A549 (cell line): ENCODE measurements around the gene CERK. TPM values are rescaled to one million over a fixed set of nuclear protein-coding genes. Genes with fewer than 3 reads are reported as not detected.

Source experiments
- ATAC-seq, 2 experiments: fragments of 200-7000 bp in 1 of 2; fragments of >200 bp in 1 of 2; cut with Nextera tagmentation in 1 of 2; cut with Tn5 transposase in 1 of 2; 3 replicates each; pipeline versions ENCODE4 v1.8.0 to v1.9.1; 2018 to 2020; ENCODE audit warnings: mild to moderate bottlenecking in 1 of 2, moderate library complexity in 1 of 2
- CTCF ChIA-PET: fragments of 300-600 bp; sonication (Branson Sonifier 250); formaldehyde crosslinking; extraction: SDS; loops from one replicate; lab custom pipeline; 2021; ENCODE audit warnings: antibody characterized with exemption, inconsistent platforms; lab: Yijun Ruan, JAX
- POLR2A ChIA-PET: fragments of 350-600 bp; formaldehyde crosslinking; extraction: SDS; loops from one replicate; lab custom pipeline; 2021; ENCODE audit warnings: antibody characterized with exemption, inconsistent platforms; lab: Yijun Ruan, JAX
- DNase-seq, 2 experiments: peaks; one replicate each; pipeline versions ENCODE4 v3.0.0 to v3.0.0-alpha.2; 2011 to 2016; ENCODE audit warnings: low read depth in 1 of 2, low spot score in 1 of 2
- FAIRE-seq: peaks from 2 replicates; lab custom pipeline; 2011; peaks lifted over from hg19 to GRCh38; lab: Jason Lieb, UNC
- H3K27ac ChIP-seq, 2 experiments: fragments of >200 bp; sonication (Bioruptor Twin); formaldehyde crosslinking; 3 replicates each; pipeline ENCODE4 v1.5.1; 2016 to 2017
- H3K4me1 ChIP-seq: fragments of >200 bp; sonication (Bioruptor Twin); formaldehyde crosslinking; 3 replicates; pipeline ENCODE4 v1.6.1; 2016
- H3K4me2 ChIP-seq: fragments of >200 bp; sonication (Bioruptor Twin); formaldehyde crosslinking; 3 replicates; pipeline ENCODE4 v1.6.1; 2016
- H3K4me3 ChIP-seq: fragments of >200 bp; sonication (Bioruptor Twin); formaldehyde crosslinking; 3 replicates; pipeline ENCODE4 v1.5.1; 2016
- H3K9me3 ChIP-seq: fragments of >200 bp; sonication (Bioruptor Twin); formaldehyde crosslinking; 3 replicates; pipeline ENCODE4 v1.6.1; 2016
- BCL3 ChIP-seq: fragments of >200 bp; sonication (Bioruptor Twin); formaldehyde crosslinking; IDR thresholded peaks from 3 replicates; pipeline ENCODE4 v1.6.1; 2016
- BHLHE40 ChIP-seq: IDR thresholded peaks from 2 replicates; pipeline ENCODE4 v1.6.1; 2012; ENCODE audit warnings: low read depth, low read length, inconsistent platforms
- CBX2 ChIP-seq: fragments of 200-600 bp; sonication (generic); IDR thresholded peaks from 2 replicates; pipeline ENCODE4 v1.6.1; 2016; ENCODE audit warnings: low read depth, mild to moderate bottlenecking, borderline replicate concordance
- CBX8 ChIP-seq: fragments of 200-600 bp; sonication (generic); IDR thresholded peaks from 2 replicates; pipeline ENCODE4 v1.6.1; 2016
- CEBPB ChIP-seq, 2 experiments: fragments of >200 bp in 1 of 2; sonication (Bioruptor Twin) in 1 of 2; formaldehyde crosslinking in 1 of 2; IDR thresholded peaks; 2 replicates each; pipeline ENCODE4 v1.6.1; 2012 to 2016
- CHD2 ChIP-seq: fragments of 150-350 bp; IDR thresholded peaks from 2 replicates; pipeline ENCODE4 v1.6.1; 2014; ENCODE audit warnings: low read length; ENCODE audit not compliant: partially characterized antibody
- CHD4 ChIP-seq: fragments of 200-600 bp; sonication (generic); IDR thresholded peaks from 2 replicates; pipeline ENCODE4 v1.6.1; 2016; ENCODE audit warnings: antibody characterized with exemption, mild to moderate bottlenecking, borderline replicate concordance
- EHMT2 ChIP-seq: fragments of 200-600 bp; sonication (generic); IDR thresholded peaks from 2 replicates; pipeline ENCODE4 v1.6.1; 2016; ENCODE audit warnings: antibody characterized with exemption, low read depth, mild to moderate bottlenecking, moderate library complexity
- EP300 ChIP-seq, 2 experiments: fragments of >200 bp; sonication (Bioruptor Twin); formaldehyde crosslinking; IDR thresholded peaks; 2 replicates in 1 of 2; 3 replicates in 1 of 2; pipeline ENCODE4 v1.6.1; 2016 to 2017
- ESRRA ChIP-seq: fragments of 150-350 bp; IDR thresholded peaks from 2 replicates; pipeline ENCODE4 v1.6.1; 2014; ENCODE audit warnings: mild to moderate bottlenecking, low read length, borderline replicate concordance
- FOSB ChIP-seq: fragments of 250-450 bp; sonication (Bioruptor Pico); IDR thresholded peaks from 2 replicates; pipeline ENCODE4 v1.5.0; 2020; ENCODE audit warnings: mild to moderate bottlenecking, moderate library complexity
- GATA3 ChIP-seq: IDR thresholded peaks from 2 replicates; pipeline ENCODE4 v1.6.1; 2012; ENCODE audit warnings: borderline replicate concordance
- HDAC2 ChIP-seq: fragments of 200-600 bp; sonication (generic); IDR thresholded peaks from 2 replicates; pipeline ENCODE4 v1.6.1; 2016
- HEYL ChIP-seq: fragments of 250-450 bp; sonication (Bioruptor Pico); IDR thresholded peaks from 2 replicates; pipeline ENCODE4 v1.8.0; 2021; ENCODE audit warnings: mild to moderate bottlenecking, moderate library complexity
- HOXA7 ChIP-seq: fragments of 250-450 bp; sonication (Bioruptor Pico); IDR thresholded peaks from 2 replicates; pipeline ENCODE4 v1.5.0; 2020; ENCODE audit warnings: mild to moderate bottlenecking, moderate library complexity
- HOXB13 ChIP-seq: fragments of 250-450 bp; sonication (Bioruptor Pico); IDR thresholded peaks from 2 replicates; pipeline ENCODE4 v1.5.0; 2020; ENCODE audit warnings: low read depth, mild to moderate bottlenecking, moderate library complexity
- HOXB5 ChIP-seq: fragments of 250-450 bp; sonication (Bioruptor Pico); IDR thresholded peaks from 2 replicates; pipeline ENCODE4 v1.5.0; 2020; ENCODE audit warnings: mild to moderate bottlenecking, moderate library complexity
- JUN ChIP-seq, 2 experiments: fragments of >200 bp; sonication (Bioruptor Twin); formaldehyde crosslinking; IDR thresholded peaks; 2 replicates in 1 of 2; 3 replicates in 1 of 2; pipeline ENCODE4 v1.6.1; 2016 to 2017
- MAZ ChIP-seq: fragments of 150-350 bp; IDR thresholded peaks from 2 replicates; pipeline ENCODE4 v1.6.1; 2014; ENCODE audit warnings: antibody characterized with exemption, low read depth, low read length, borderline replicate concordance
- MYC ChIP-seq: IDR thresholded peaks from 2 replicates; pipeline ENCODE4 v1.6.1; 2012; ENCODE audit warnings: mild to moderate bottlenecking, inconsistent platforms, low read length, improper control_type of control experiment, borderline replicate concordance
- NR3C1 ChIP-seq: fragments of >200 bp; sonication (Bioruptor Twin); formaldehyde crosslinking; IDR thresholded peaks from 3 replicates; pipeline ENCODE4 v1.6.1; 2017
- POLR2AphosphoS2 ChIP-seq: conservative IDR thresholded peaks from 2 replicates; pipeline ENCODE4 v1.6.1; 2012; ENCODE audit warnings: low read length, improper control_type of control experiment, inconsistent platforms
- SMC3 ChIP-seq: fragments of >200 bp; sonication (Bioruptor Twin); formaldehyde crosslinking; IDR thresholded peaks from 3 replicates; pipeline ENCODE4 v1.6.1; 2018; ENCODE audit warnings: inconsistent platforms
- TP53 ChIP-seq: fragments of 250-450 bp; sonication (Bioruptor Pico); IDR thresholded peaks from 2 replicates; pipeline ENCODE4 v1.5.0; 2021; ENCODE audit warnings: mild to moderate bottlenecking, moderate library complexity
- ZC3H11A ChIP-seq: fragments of 450-650 bp; IDR thresholded peaks from 2 replicates; pipeline ENCODE4 v1.6.1; 2014; ENCODE audit warnings: antibody characterized with exemption, mild to moderate bottlenecking
- ZFP36 ChIP-seq: fragments of 450-650 bp; IDR thresholded peaks from 2 replicates; pipeline ENCODE4 v1.6.1; 2014; ENCODE audit warnings: borderline replicate concordance; ENCODE audit not compliant: partially characterized antibody
- ZSCAN20 ChIP-seq: fragments of 250-450 bp; sonication (Bioruptor Pico); IDR thresholded peaks from 2 replicates; pipeline ENCODE4 v1.8.0; 2022; ENCODE audit warnings: mild to moderate bottlenecking, moderate library complexity
- WGBS: methylation state at CpG from one replicate; pipeline ENCODE4 v1.1.6; 2017; ENCODE audit errors: missing lambda C conversion rate; 5-methylcytosine and 5-hydroxymethylcytosine counted together
- polyA plus RNA-seq, 4 experiments: library from polyadenylated mRNA; depleted of rRNA in 3 of 4; stranded (reverse); fragments of >200 nt; fragmentation: RNase III in 1 of 4; extraction: RNeasy Plus Mini Kit Qiagen cat#74134 plus additional on column Dnase treatment in 1 of 4; gene quantifications; 2 replicates in 3 of 4; 3 replicates in 1 of 4; pipeline ENCODE4 v1.2.3, GENCODE V29; 2011 to 2017
- TF ChIP-seq, protein P1 (sequence below): IDR thresholded peaks from 2 replicates; pipeline ENCODE4 v1.6.1; 2012; ENCODE audit warnings: low read depth, borderline replicate concordance
- TF ChIP-seq, protein P2 (sequence below): fragments of >200 bp; sonication (Bioruptor Twin); formaldehyde crosslinking; IDR thresholded peaks from 3 replicates; pipeline ENCODE4 v1.5.1; 2016
- TF ChIP-seq, protein P3 (sequence below): fragments of 250-450 bp; sonication (Bioruptor Pico); IDR thresholded peaks from 2 replicates; pipeline ENCODE4 v1.5.0; 2021; ENCODE audit warnings: mild to moderate bottlenecking, moderate library complexity, borderline replicate concordance

Gene CERK
- polyA plus RNA-seq, 2 of the 4 experiments (the other 2 are of a cell fraction), result 13.1 to 15.6 TPM

GRCh38 chr22:46727813-46728364 is 10.2 kb downstream of the CERK start:
- DNase-seq (no peak), FAIRE-seq (no peak), ATAC-seq (no peak)
- CTCF ChIA-PET, result interaction anchor here (0.6 kb wide), 1 partner anchor 13 kb away, joined by 3 read pairs; no protein-coding TSS in a partner anchor
- Histone ChIP-seq H3K4me1 (no peaks in the 10 kb centered on the region), H3K9me3 (no peaks in the 10 kb centered on the region), H3K4me3 (no peak overlapping the region), H3K4me2 (no peak overlapping the region), H3K27ac (no peak overlapping the region)
- WGBS, result 98% methylated on average over 11 of the region's 19 CpGs
- TF ChIP-seq CBX8, result no peak
- TF ChIP-seq HOXA7 (CRISPR knock-in tag), result no peak
- no peak for TF ChIP-seq ZSCAN20 (CRISPR knock-in tag)
- TF ChIP-seq GATA3, result no peak
- TF ChIP-seq NR3C1, result no peak
- no peak for TF ChIP-seq TP53 (CRISPR knock-in tag)
- TF ChIP-seq, protein P1, sequence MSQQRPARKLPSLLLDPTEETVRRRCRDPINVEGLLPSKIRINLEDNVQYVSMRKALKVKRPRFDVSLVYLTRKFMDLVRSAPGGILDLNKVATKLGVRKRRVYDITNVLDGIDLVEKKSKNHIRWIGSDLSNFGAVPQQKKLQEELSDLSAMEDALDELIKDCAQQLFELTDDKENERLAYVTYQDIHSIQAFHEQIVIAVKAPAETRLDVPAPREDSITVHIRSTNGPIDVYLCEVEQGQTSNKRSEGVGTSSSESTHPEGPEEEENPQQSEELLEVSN, result no peak
- TF ChIP-seq CEBPB (IDR thresholded peaks at IDR 0.05), result no peak
- TF ChIP-seq, protein P2, sequence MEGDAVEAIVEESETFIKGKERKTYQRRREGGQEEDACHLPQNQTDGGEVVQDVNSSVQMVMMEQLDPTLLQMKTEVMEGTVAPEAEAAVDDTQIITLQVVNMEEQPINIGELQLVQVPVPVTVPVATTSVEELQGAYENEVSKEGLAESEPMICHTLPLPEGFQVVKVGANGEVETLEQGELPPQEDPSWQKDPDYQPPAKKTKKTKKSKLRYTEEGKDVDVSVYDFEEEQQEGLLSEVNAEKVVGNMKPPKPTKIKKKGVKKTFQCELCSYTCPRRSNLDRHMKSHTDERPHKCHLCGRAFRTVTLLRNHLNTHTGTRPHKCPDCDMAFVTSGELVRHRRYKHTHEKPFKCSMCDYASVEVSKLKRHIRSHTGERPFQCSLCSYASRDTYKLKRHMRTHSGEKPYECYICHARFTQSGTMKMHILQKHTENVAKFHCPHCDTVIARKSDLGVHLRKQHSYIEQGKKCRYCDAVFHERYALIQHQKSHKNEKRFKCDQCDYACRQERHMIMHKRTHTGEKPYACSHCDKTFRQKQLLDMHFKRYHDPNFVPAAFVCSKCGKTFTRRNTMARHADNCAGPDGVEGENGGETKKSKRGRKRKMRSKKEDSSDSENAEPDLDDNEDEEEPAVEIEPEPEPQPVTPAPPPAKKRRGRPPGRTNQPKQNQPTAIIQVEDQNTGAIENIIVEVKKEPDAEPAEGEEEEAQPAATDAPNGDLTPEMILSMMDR, result no peak
- no peak for TF ChIP-seq CBX2
- TF ChIP-seq ZC3H11A, result no peak
- no peak for TF ChIP-seq CHD2
- TF ChIP-seq EHMT2, result no peak
- no peak for TF ChIP-seq BHLHE40
- TF ChIP-seq, protein P3, sequence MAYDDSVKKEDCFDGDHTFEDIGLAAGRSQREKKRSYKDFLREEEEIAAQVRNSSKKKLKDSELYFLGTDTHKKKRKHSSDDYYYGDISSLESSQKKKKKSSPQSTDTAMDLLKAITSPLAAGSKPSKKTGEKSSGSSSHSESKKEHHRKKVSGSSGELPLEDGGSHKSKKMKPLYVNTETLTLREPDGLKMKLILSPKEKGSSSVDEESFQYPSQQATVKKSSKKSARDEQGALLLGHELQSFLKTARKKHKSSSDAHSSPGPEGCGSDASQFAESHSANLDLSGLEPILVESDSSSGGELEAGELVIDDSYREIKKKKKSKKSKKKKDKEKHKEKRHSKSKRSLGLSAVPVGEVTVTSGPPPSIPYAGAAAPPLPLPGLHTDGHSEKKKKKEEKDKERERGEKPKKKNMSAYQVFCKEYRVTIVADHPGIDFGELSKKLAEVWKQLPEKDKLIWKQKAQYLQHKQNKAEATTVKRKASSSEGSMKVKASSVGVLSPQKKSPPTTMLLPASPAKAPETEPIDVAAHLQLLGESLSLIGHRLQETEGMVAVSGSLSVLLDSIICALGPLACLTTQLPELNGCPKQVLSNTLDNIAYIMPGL (CRISPR knock-in tag), result no peak
- TF ChIP-seq HDAC2, result no peak
- TF ChIP-seq MAZ, result no peak
- TF ChIP-seq HOXB13 (CRISPR knock-in tag), result no peak
- no peak for TF ChIP-seq CHD4
- no peak for TF ChIP-seq JUN (IDR thresholded peaks at IDR 0.05)
- POLR2A ChIA-PET, result no interaction called here

GRCh38 chr22:46726986-46727317 is 11.1 kb downstream of the CERK start:
- ChIA-PET CTCF (interaction anchor here (0.6 kb wide), 2 partner anchors 30 to 159 kb away, joined by 3 read pairs; no protein-coding TSS in a partner anchor), POLR2A (no interaction called here)
- no peak overlapping the region for H3K4me3 ChIP-seq
- TF ChIP-seq ZFP36 (no peak), HOXB5 (CRISPR knock-in tag) (no peak), CHD4 (no peak), TP53 (CRISPR knock-in tag) (no peak), BCL3 (no peak), ZSCAN20 (CRISPR knock-in tag) (no peak), POLR2AphosphoS2 (no peak), ESRRA (no peak), EP300 (IDR thresholded peaks at IDR 0.05) (no peak), SMC3 (no peak), HEYL (CRISPR knock-in tag) (no peak), MYC (no peak), FOSB (CRISPR knock-in tag) (no peak)
- DNase-seq, result no peak
- no peak overlapping the region for H3K4me2 ChIP-seq
- no peak for FAIRE-seq
- 98% methylated on average over 3 of the region's 3 CpGs for WGBS
- ATAC-seq, result no peak
- H3K9me3 ChIP-seq, result no peaks in the 10 kb centered on the region
- H3K4me1 ChIP-seq, result no peaks in the 10 kb centered on the region
- H3K27ac ChIP-seq, result no peak overlapping the region
